Subcutaneous abdominal adipose tissue (tissue), 5 donors: Measurements from ENCODE around the gene CASP10.

Source experiments
- H3K27ac ChIP-seq: one replicate; pipeline ENCODE4 v1.7.0; 2013; ENCODE audit warnings: low read depth, mild to moderate bottlenecking, inconsistent platforms, low read length, moderate library complexity
- H3K27me3 ChIP-seq, 5 donors: one replicate each; pipeline ENCODE4 v1.7.0; 2013; ENCODE audit warnings: low read length in 5 of 5, inconsistent platforms in 1 of 5; ENCODE audit not compliant: control insufficient read depth in 5 of 5, insufficient read depth in 4 of 5
- H3K36me3 ChIP-seq, 5 donors: one replicate each; pipeline ENCODE4 v1.7.0; 2013; ENCODE audit warnings: low read length in 5 of 5; ENCODE audit not compliant: control insufficient read depth in 5 of 5, insufficient read depth in 5 of 5
- H3K4me1 ChIP-seq, 5 donors: one replicate each; pipeline ENCODE4 v1.7.0; 2013; ENCODE audit warnings: low read length in 5 of 5, mild to moderate bottlenecking in 3 of 5, moderate library complexity in 1 of 5; ENCODE audit not compliant: control insufficient read depth in 5 of 5, insufficient read depth in 5 of 5
- H3K4me3 ChIP-seq, 5 donors: one replicate each; pipeline ENCODE4 v1.7.0; 2013; ENCODE audit warnings: low read length in 5 of 5, low read depth in 1 of 5
- H3K9ac ChIP-seq, 5 donors: one replicate each; pipeline ENCODE4 v1.7.0; 2013; ENCODE audit warnings: low read length in 5 of 5, mild to moderate bottlenecking in 4 of 5, moderate library complexity in 3 of 5
- H3K9me3 ChIP-seq, 5 donors: one replicate each; pipeline ENCODE4 v1.7.0; 2013; ENCODE audit warnings: low read length in 5 of 5; ENCODE audit not compliant: control insufficient read depth in 5 of 5
- donor health status: healthy.
- donor health status: healthy.
- donor health status: healthy.
- donor health status: healthy.
- donor health status: healthy.

Gene CASP10

GRCh38 chr2:201266629-201267028, 83.7 kb downstream of the CASP10 start:
- H3K9ac ChIP-seq = no peak overlapping the region
- H3K27me3 ChIP-seq = no peaks in the 10 kb centered on the region
- H3K4me1 ChIP-seq = peaks cover 1 to 14% (median 6%) of the 10 kb centered on the region in 5 donors
- H3K9me3 ChIP-seq = no peaks in the 10 kb centered on the region
- no peak overlapping the region for H3K27ac ChIP-seq
- H3K36me3 ChIP-seq = peaks cover 9 to 48% (median 24%) of the 10 kb centered on the region in 5 donors
- no peak overlapping the region for H3K4me3 ChIP-seq

- H3K4me3 ChIP-seq = no peak overlapping the region
- H3K27ac ChIP-seq = no peak overlapping the region
- H3K9ac ChIP-seq = no peak overlapping the region
- peaks cover 11 to 57% (median 32%) of the 10 kb centered on the region in 5 donors for H3K36me3 ChIP-seq
- no peaks in the 10 kb centered on the region for H3K9me3 ChIP-seq
- peaks cover 0 to 11% (median 3%) of the 10 kb centered on the region in 5 donors for H3K4me1 ChIP-seq
- no peaks in the 10 kb centered on the region for H3K27me3 ChIP-seq
Observed at GRCh38 chr2:201267278-201268030, 84.5 kb downstream of the CASP10 start.

- Histone ChIP-seq H3K9me3 (no peaks in the 10 kb centered on the region), H3K4me1 (no peaks in the 10 kb centered on the region), H3K27ac (no peak overlapping the region), H3K36me3 (peaks cover 15 to 80% (median 53%) of the 10 kb centered on the region in 5 donors), H3K27me3 (no peaks in the 10 kb centered on the region), H3K9ac (no peak overlapping the region), H3K4me3 (no peak overlapping the region)
Observed at GRCh38 chr2:201269764-201270163, 86.8 kb downstream of the CASP10 start.

DNA sequence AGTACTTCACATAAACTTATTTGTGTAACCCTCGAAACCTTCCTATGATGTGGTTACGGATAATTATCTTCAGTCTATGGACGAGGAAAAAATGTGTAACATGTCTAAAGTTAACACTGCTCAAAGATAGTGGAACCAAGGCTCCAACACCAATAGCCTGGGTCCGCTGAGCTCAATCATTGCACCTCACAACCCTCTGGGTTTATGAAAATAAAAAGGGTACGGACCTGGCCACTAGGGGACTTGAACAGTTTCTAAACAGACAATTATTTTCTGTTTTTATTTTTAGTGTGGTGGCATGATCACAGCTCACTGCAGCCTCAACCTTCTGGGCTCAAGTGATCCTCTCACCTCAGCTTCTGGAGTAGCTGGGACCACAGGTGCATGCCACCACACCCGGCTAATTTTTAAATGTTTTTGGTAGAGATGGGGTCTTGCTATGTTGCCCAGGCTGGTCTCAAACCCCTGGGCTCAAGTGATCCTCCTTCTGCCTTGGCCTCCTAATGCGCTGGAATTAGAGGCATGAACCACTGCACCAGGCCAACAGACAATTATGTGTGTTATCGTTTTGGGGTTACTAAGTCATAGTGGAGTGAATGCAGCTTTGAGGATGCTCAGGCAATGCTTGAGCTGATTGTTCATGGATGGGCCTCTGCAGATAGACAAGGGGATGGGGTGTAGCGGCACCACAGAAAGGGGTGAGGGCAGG, 87.5 kb downstream of the CASP10 start:
- Histone ChIP-seq H3K4me1 (no peaks in the 10 kb centered on the region), H3K27me3 (no peaks in the 10 kb centered on the region), H3K9me3 (no peaks in the 10 kb centered on the region), H3K9ac (no peak overlapping the region), H3K27ac (no peak overlapping the region), H3K4me3 (no peak overlapping the region), H3K36me3 (peaks cover 18 to 86% (median 60%) of the 10 kb centered on the region in 5 donors)

DNA sequence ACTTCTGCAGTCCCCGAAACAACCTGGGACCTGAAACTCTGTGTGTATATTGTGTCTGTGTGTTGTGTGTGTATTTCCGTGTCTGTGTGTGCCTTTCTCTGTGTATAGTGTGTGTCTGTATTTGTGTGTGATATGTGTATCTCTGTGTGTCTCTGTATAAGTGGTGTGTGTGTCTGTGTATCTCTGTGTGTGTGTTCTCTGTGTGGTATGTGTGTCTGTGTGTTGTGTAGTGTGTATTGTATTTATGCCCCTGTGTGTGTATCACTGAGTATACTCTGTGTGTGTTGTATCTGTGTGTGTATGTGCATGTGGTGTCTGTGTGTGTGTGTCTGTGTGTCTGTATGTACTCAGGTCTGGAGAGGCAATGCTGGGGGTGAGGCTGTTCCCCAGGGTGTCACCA, 89.0 kb downstream of the CASP10 start:
- no peaks in the 10 kb centered on the region for H3K4me1 ChIP-seq
- H3K36me3 ChIP-seq = peaks cover 22 to 90% (median 69%) of the 10 kb centered on the region in 5 donors
- H3K27me3 ChIP-seq = no peaks in the 10 kb centered on the region
- no peak overlapping the region for H3K4me3 ChIP-seq
- no peak overlapping the region for H3K27ac ChIP-seq
- no peak overlapping the region for H3K9ac ChIP-seq
- H3K9me3 ChIP-seq = no peaks in the 10 kb centered on the region

DNA sequence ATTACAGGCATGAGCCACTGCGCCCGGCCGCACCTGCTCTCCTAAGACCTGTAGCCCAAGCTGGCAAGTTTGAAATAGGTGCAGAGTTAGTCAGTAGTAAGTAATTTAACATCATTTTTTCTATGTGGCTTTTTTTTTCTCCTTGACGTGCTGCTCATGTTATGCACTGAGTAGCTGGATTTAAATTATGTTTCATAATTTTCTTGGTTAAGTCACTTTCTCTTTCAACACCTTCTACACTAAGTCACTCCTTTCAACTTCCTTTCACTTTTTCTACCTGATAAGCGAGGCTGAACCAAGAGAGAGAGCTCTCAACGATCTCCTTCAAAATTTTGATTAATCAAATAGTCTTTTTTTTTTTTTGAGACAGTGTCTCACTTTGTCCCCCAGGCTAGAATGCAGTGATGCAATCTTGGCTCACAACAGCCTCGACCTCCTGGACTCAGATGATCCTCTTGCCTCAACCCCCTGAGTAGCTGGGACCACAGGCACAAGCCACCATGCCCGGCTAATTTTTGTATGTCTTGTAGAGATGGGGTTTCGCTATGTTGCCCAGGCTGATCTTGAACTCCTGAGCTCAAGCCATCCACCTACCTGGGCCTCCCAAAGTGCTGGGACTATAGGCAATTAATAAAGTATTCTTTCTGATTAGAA, 90.5 kb downstream of the CASP10 start:
- Histone ChIP-seq H3K4me1 (peaks cover 0 to 3% (median 0%) of the 10 kb centered on the region in 5 donors), H3K27me3 (no peaks in the 10 kb centered on the region), H3K27ac (no peak overlapping the region), H3K9me3 (no peaks in the 10 kb centered on the region), H3K36me3 (peaks cover 25 to 88% (median 65%) of the 10 kb centered on the region in 5 donors), H3K4me3 (no peak overlapping the region), H3K9ac (no peak overlapping the region)

DNA sequence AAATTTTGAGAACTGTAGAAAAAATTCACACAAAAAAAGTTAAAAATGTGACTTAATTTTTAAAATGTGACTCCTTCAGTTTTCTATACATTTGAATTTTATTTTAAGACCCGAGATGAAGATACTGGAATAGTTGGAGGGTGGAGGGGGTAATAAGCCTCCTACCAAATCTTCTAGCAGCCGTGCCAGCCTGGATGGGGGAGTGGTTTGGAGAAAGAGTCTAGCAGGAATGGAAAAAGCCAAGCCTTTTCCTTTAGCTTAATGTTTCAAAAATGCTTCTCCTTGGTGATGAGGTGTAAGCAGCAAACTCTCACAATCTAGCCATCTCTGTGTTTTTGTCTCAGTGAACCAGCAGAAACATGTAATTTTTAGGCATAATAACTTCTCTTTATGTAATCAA, 92.1 kb downstream of the CASP10 start:
- no peak overlapping the region for H3K9ac ChIP-seq
- H3K9me3 ChIP-seq = no peaks in the 10 kb centered on the region
- H3K27me3 ChIP-seq = no peaks in the 10 kb centered on the region
- peaks cover 0 to 3% (median 0%) of the 10 kb centered on the region in 5 donors for H3K4me1 ChIP-seq
- no peak overlapping the region for H3K4me3 ChIP-seq
- H3K36me3 ChIP-seq = peaks cover 28 to 81% (median 65%) of the 10 kb centered on the region in 5 donors
- H3K27ac ChIP-seq = no peak overlapping the region

- Histone ChIP-seq H3K4me1 (peaks cover 0 to 3% (median 0%) of the 10 kb centered on the region in 5 donors), H3K27me3 (no peaks in the 10 kb centered on the region), H3K4me3 (no peak overlapping the region), H3K36me3 (peaks cover 26 to 72% (median 59%) of the 10 kb centered on the region in 5 donors), H3K9ac (no peak overlapping the region), H3K9me3 (no peaks in the 10 kb centered on the region), H3K27ac (no peak overlapping the region)
Observed at GRCh38 chr2:201275990-201276389, 93.0 kb downstream of the CASP10 start.

DNA sequence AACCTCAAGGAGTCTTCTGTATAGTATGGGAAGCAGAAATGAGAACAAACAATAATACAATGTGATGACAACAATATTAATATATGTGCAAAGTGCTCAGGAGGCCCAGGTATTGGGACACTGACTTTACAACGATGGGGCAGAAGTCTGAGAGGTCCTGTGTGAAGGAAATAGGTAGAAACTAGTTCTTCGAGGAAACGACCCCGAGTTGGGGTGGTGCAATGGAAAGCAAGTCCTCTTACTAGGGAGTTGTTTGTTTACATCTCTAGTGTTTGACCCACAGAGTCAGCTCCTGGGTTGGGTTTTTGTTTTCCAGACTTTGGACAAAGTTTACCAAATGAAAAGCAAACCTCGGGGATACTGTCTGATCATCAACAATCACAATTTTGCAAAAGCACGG, 93.6 kb downstream of the CASP10 start:
- H3K27me3 ChIP-seq = no peaks in the 10 kb centered on the region
- H3K4me3 ChIP-seq = no peak overlapping the region
- H3K9ac ChIP-seq = no peak overlapping the region
- H3K27ac ChIP-seq = no peak overlapping the region
- no peaks in the 10 kb centered on the region for H3K9me3 ChIP-seq
- H3K4me1 ChIP-seq = peaks cover 0 to 3% (median 0%) of the 10 kb centered on the region in 5 donors
- H3K36me3 ChIP-seq = peaks cover 26 to 71% (median 59%) of the 10 kb centered on the region in 5 donors
